Measurements from ENCODE around the gene KISS1R. TPM values are rescaled to one million over a fixed set of nuclear protein-coding genes. Genes with fewer than 3 reads are reported as not detected.

KISS1R gene
- total RNA-seq, 1 donor from 2014 or later = not detected

DNA sequence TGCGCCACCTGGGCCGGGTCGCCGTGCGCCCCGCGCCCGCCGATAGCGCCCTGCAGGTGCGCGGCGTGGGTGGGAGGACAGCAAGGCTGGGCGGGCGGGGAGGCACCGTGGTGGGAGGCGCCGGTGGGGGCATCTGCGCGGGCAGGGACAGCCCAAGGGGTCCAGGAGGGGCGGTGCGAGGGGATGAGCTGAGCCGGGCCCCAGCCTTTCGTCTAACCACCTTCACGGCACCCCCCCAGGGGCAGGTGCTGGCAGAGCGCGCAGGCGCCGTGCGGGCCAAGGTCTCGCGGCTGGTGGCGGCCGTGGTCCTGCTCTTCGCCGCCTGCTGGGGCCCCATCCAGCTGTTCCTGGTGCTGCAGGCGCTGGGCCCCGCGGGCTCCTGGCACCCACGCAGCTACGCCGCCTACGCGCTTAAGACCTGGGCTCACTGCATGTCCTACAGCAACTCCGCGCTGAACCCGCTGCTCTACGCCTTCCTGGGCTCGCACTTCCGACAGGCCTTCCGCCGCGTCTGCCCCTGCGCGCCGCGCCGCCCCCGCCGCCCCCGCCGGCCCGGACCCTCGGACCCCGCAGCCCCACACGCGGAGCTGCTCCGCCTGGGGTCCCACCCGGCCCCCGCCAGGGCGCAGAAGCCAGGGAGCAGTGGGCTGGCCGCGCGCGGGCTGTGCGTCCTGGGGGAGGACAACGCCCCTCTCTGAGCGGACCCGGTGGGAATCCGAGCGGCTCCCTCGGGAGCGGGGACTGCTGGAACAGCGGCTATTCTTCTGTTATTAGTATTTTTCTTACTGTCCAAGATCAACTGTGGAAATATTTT is 3.1 kb downstream of the KISS1R start:
- Histone ChIP-seq H3K9me3 (no peaks in the 10 kb centered on the region), H3K4me1 (peaks cover 29% of the 10 kb centered on the region), H3K27me3 (peaks cover 56% of the 10 kb centered on the region), H3K27ac (no peak overlapping the region), H3K4me3 (peak overlapping the region; percentile 26), H3K36me3 (no peaks in the 10 kb centered on the region)
- intact Hi-C loops (cut with DNase I) = loop anchor here (5.0 kb wide), 2 partner anchors 62 to 148 kb away; partner anchors contain the start of gene WDR18
- DNase-seq = peak; percentile 70
- TF ChIP-seq, protein P1, sequence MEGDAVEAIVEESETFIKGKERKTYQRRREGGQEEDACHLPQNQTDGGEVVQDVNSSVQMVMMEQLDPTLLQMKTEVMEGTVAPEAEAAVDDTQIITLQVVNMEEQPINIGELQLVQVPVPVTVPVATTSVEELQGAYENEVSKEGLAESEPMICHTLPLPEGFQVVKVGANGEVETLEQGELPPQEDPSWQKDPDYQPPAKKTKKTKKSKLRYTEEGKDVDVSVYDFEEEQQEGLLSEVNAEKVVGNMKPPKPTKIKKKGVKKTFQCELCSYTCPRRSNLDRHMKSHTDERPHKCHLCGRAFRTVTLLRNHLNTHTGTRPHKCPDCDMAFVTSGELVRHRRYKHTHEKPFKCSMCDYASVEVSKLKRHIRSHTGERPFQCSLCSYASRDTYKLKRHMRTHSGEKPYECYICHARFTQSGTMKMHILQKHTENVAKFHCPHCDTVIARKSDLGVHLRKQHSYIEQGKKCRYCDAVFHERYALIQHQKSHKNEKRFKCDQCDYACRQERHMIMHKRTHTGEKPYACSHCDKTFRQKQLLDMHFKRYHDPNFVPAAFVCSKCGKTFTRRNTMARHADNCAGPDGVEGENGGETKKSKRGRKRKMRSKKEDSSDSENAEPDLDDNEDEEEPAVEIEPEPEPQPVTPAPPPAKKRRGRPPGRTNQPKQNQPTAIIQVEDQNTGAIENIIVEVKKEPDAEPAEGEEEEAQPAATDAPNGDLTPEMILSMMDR (IDR thresholded peaks at IDR 0.05) = no peak
- ATAC-seq = peak; percentile 3

DNA sequence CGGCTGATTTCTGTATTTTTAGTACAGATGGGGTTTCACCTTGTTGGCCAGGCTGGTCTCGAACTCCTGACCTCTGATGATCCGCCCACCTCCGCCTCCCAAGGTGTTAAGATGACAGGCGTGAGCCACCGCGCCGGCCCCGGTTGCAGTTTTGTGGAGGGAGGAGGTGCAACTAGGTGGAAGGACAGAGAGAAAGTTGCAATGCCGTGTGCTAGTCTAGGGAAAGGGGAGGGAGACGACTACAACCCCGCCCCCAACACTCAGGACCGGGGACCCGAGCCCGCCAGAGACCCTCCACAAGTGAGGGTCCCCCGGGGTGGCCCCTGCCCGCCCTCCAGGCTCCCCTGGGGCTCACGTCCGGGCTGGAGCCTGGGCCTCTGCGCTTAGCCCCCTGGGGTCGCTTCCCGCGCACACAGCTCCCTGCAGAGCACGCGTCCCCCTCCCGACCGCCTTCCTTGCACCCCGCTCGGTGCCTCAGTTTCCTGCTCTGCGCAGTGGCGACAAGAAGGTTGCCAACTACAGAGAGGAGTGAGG is 7.5 kb downstream of the KISS1R start:
- Histone ChIP-seq H3K4me1 (peaks cover 10% of the 10 kb centered on the region), H3K36me3 (peaks cover 1% of the 10 kb centered on the region), H3K27me3 (peaks cover 18% of the 10 kb centered on the region), H3K4me3 (peak overlapping the region; percentile 91), H3K9me3 (no peaks in the 10 kb centered on the region), H3K27ac (no peak overlapping the region)
- TF ChIP-seq, protein P1 (IDR thresholded peaks at IDR 0.05) = no peak
- intact Hi-C loops (cut with DNase I) = loop anchor here (5.0 kb wide), 2 partner anchors 58 to 152 kb away; partner anchors contain the start of gene WDR18
- no peak for ATAC-seq
- DNase-seq = peak; percentile 67

DNA sequence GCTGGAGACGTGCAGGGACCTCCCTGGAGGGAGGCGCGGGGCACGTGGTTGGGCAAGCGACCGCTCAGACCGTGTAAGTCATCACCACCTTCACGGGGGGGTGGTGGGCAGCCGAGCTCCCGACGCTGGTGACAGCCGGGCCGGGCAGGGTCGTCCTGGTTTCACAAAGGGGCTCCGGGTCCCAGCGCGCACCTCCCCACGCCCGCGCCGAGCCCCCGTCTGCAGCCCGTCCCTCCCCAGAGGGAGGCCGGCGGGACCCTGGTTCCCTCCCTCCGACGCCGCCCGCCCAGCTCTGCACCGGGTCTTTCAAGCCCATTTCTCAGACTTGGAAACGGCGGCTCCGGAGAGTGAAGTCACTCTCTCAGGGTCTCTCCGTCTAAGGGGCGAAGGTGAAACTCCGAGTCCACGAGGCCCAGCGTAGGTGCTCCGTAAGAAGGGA is 8.0 kb downstream of the KISS1R start:
- intact Hi-C loops (cut with DNase I) = no loop called here
- Histone ChIP-seq H3K4me3 (peak overlapping the region; percentile 91), H3K9me3 (no peaks in the 10 kb centered on the region), H3K4me1 (peaks cover 8% of the 10 kb centered on the region), H3K36me3 (peaks cover 6% of the 10 kb centered on the region), H3K27ac (peak overlapping the region; percentile 92), H3K27me3 (peaks cover 13% of the 10 kb centered on the region)
- peak; percentile 72 for DNase-seq
- ATAC-seq = peak; percentile 51
- TF ChIP-seq, protein P1 (IDR thresholded peaks at IDR 0.05) = no peak

DNA sequence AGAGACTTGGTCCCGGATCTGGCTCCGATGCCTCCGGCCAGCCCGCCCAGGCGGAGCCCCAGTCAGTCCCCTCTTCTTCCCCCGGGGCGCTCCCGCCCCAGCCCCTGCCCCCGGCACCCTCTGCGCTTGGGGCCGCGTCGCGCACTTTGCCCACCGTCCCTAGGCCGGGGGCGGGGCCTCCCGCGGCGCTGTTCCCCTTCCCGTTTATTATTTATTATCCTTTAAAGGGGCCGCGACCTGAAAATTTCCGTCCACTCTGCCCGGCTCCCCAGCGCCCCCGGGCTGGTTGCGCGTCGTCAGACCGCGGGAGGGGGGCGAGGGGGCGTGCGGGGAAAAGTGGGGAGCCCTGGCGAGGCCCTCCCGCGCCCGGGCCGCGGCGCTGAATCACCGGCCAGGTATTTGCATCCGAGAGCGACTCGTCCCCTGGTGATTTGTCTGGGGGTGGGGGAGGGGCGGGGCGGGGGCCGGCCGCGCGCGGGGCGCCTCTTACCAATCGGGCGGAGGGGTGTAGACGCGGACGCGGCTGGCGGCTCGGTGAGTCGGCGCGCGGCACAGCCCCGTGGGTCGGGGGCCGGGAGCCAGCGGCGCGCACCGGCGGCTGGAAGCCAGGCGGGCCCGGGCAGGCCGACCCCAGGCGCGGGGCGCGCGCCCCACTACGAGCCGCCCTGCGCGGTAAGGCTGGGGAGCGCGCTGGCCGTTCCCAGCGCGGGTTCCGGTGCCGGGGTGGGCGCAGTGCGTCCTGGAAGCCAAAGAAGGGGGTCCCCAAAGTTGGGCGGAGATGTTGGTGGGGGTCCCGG is 8.6 kb downstream of the KISS1R start, which contains the start of gene ARID3A:
Gene ARID3A, plus strand, starts transcription at position 510 of the 797 bp plus-strand sequence. CDS start 3,494 bp downstream, outside the sequence.
- Histone ChIP-seq H3K9me3 (no peaks in the 10 kb centered on the region), H3K36me3 (peaks cover 8% of the 10 kb centered on the region), H3K4me3 (peak within 1 kb of the TSS; percentile 91), H3K27ac (peak within 1 kb of the TSS; percentile 92), H3K4me1 (peaks cover 8% of the 10 kb centered on the region), H3K27me3 (peaks cover 7% of the 10 kb centered on the region)
- intact Hi-C loops (cut with DNase I) = no loop called here
- DNase-seq (peak; percentile 92), ATAC-seq (peak; percentile 78)
- TF ChIP-seq, protein P1 (IDR thresholded peaks at IDR 0.05) = no peak

DNA sequence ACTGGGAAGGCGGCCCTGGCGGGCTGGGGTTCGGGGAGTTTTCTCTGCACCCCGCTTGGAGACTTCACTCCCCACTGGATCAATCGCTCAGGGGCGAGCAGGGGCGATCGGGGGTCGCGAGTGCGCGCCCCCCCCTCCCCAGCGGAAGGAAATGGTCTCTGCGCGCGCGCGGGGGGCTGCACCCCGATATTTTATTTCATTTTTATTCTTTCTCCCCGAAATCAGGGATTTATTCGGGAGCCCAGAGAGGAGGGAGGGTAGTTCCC is 9.1 kb downstream of the KISS1R start:
- H3K4me1 ChIP-seq = peaks cover 8% of the 10 kb centered on the region
- H3K36me3 ChIP-seq = peaks cover 8% of the 10 kb centered on the region
- H3K9me3 ChIP-seq = no peaks in the 10 kb centered on the region
- H3K27me3 ChIP-seq = peaks cover 1% of the 10 kb centered on the region
- ATAC-seq (no peak), DNase-seq (peak; percentile 65)
- peak overlapping the region; percentile 91 for H3K4me3 ChIP-seq
- intact Hi-C loops (cut with DNase I) = no loop called here
- peak overlapping the region; percentile 77 for H3K27ac ChIP-seq
- TF ChIP-seq, protein P1 (IDR thresholded peaks at IDR 0.05) = no peak
